RWPE1 (cell line): Measurements from ENCODE around the gene GLIPR1L2.

Experiments used
- CTCF ChIA-PET: fragments of 350-600 bp; sonication (Branson Sonifier 250); formaldehyde crosslinking; extraction: SDS; loops from one replicate; lab custom pipeline; 2021; lab: Yijun Ruan, JAX
- POLR2A ChIA-PET: fragments of 400-600 bp; formaldehyde crosslinking; extraction: SDS; loops from one replicate; lab custom pipeline; 2020; ENCODE audit warnings: antibody characterized with exemption; ENCODE audit not compliant: low non-redundant PET; lab: Yijun Ruan, JAX
- DNase-seq: peaks from one replicate; pipeline ENCODE4 v3.0.0; 2012; ENCODE audit warnings: low spot score
- H3K27ac ChIP-seq: fragments of 450-650 bp; 2 replicates; pipeline ENCODE4 v1.5.1; 2017
- CTCF ChIP-seq: fragments of 450-650 bp; conservative IDR thresholded peaks from 2 replicates; pipeline ENCODE4 v1.5.1; 2017; ENCODE audit warnings: low read depth, mild to moderate bottlenecking

GLIPR1L2 gene

GRCh38 chr12:75389061-75389460, 1.8 kb upstream of the GLIPR1L2 start:
- POLR2A ChIA-PET: no interaction called here
- CTCF ChIA-PET: interaction anchor here (0.9 kb wide), 1 partner anchor 22 kb away, joined by 6 read pairs; no protein-coding TSS in a partner anchor
- TF ChIP-seq CTCF: no peak
- DNase-seq: peak; percentile 13
- no peak overlapping the region for H3K27ac ChIP-seq

- POLR2A ChIA-PET: no interaction called here
- no peak overlapping the region for H3K27ac ChIP-seq
- DNase-seq: no peak
- CTCF ChIA-PET: interaction anchor here (0.7 to 0.9 kb wide), 3 partner anchors 22 to 1488 kb away, joined by 3 to 6 read pairs (median 3); no protein-coding TSS in a partner anchor
- TF ChIP-seq CTCF: no peak
Observed at GRCh38 chr12:75389706-75390105, 1.2 kb upstream of the GLIPR1L2 start.

GRCh38 chr12:75390156-75390898, 562 bp upstream of the GLIPR1L2 start:
- CTCF ChIA-PET: interaction anchor here (0.7 to 1.5 kb wide), 3 partner anchors 47 to 1487 kb away, joined by 3 read pairs; no protein-coding TSS in a partner anchor
- POLR2A ChIA-PET: no interaction called here
- DNase-seq: no peak
- no peak for TF ChIP-seq CTCF
- H3K27ac ChIP-seq: peak overlapping the region; percentile 85

- ChIA-PET POLR2A (no interaction called here), CTCF (interaction anchor here (1.7 kb wide), 1 partner anchor 13 kb away, joined by 5 read pairs; the partner anchor contains the start of gene GLIPR1L2)
- no peak for TF ChIP-seq CTCF
- no peak overlapping the region for H3K27ac ChIP-seq
- no peak for DNase-seq
Observed at GRCh38 chr12:75404231-75404630, 13.3 kb downstream of the GLIPR1L2 start.

GRCh38 chr12:75407683-75408082, 16.8 kb downstream of the GLIPR1L2 start:
- ChIA-PET POLR2A (no interaction called here), CTCF (interaction anchor here (0.8 to 1.2 kb wide), 2 partner anchors 9 to 38 kb away, joined by 3 read pairs; no protein-coding TSS in a partner anchor)
- DNase-seq: no peak
- no peak for TF ChIP-seq CTCF
- no peak overlapping the region for H3K27ac ChIP-seq

GRCh38 chr12:75409830-75410229, 18.9 kb downstream of the GLIPR1L2 start:
- ChIA-PET CTCF (interaction anchor here (0.7 kb wide), 1 partner anchor 338 kb away, joined by 4 read pairs; no protein-coding TSS in a partner anchor), POLR2A (no interaction called here)
- no peak for TF ChIP-seq CTCF
- DNase-seq: no peak
- H3K27ac ChIP-seq: no peak overlapping the region
